Middle frontal gyrus (tissue), 1 donor: ENCODE data around the gene STXBP5L.
"Not testable (repeated sequence)": the region's sequence is repeated elsewhere in the genome, so short reads cannot be mapped to it uniquely, and the experiment has no call there.

ENCODE experiments used
- DNase-seq: peaks from one replicate; pipeline ENCODE4 v3.0.0-alpha.2; 2015; ENCODE audit warnings: low spot score; ENCODE audit errors: extremely low spot score

STXBP5L gene

GRCh38 chr3:120908030-120908794 lies at the start of gene STXBP5L:
STXBP5L (plus strand) TSS chr3:120908205; CDS start chr3:120909579, 1,374 bp downstream.
- peak; percentile 78 for DNase-seq

- DNase-seq, result no peak
Observed at GRCh38 chr3:120858521-120858920, 49.5 kb upstream of the STXBP5L start.

GRCh38 chr3:120864541-120864940 lies 43.5 kb upstream of the STXBP5L start:
- DNase-seq, result no peak

- no peak for DNase-seq
Observed at GRCh38 chr3:120875507-120875906, 32.5 kb upstream of the STXBP5L start.

GRCh38 chr3:120875989-120876388 lies 32.0 kb upstream of the STXBP5L start:
- no peak for DNase-seq

- DNase-seq, result no peak
Observed at GRCh38 chr3:120879411-120879810, 28.6 kb upstream of the STXBP5L start.

- DNase-seq, result no peak
Observed at GRCh38 chr3:120892921-120893320, 15.1 kb upstream of the STXBP5L start.

GRCh38 chr3:120894316-120895057 lies 13.5 kb upstream of the STXBP5L start:
- DNase-seq, result no peak

- DNase-seq, result not testable (repeated sequence)
Observed at GRCh38 chr3:120901716-120902115, 6.3 kb upstream of the STXBP5L start.

GRCh38 chr3:120903221-120903620 lies 4.8 kb upstream of the STXBP5L start:
- DNase-seq, result no peak

- DNase-seq, result no peak
Observed at GRCh38 chr3:120907659-120908029, 361 bp upstream of the STXBP5L start.

- DNase-seq, result no peak
Observed at GRCh38 chr3:120908795-120909601, 993 bp downstream of the STXBP5L start.

GRCh38 chr3:120909602-120909878 lies 1.5 kb downstream of the STXBP5L start:
- no peak for DNase-seq

GRCh38 chr3:120926146-120926545 lies 18.1 kb downstream of the STXBP5L start:
- DNase-seq, result no peak

GRCh38 chr3:120928991-120929390 lies 21.0 kb downstream of the STXBP5L start:
- DNase-seq, result no peak

GRCh38 chr3:120931593-120931992 lies 23.6 kb downstream of the STXBP5L start:
- DNase-seq, result no peak

- no peak for DNase-seq
Observed at GRCh38 chr3:120956143-120956542, 48.1 kb downstream of the STXBP5L start.

GRCh38 chr3:120982608-120983320 lies 74.8 kb downstream of the STXBP5L start:
- no peak for DNase-seq

GRCh38 chr3:120983321-120983665 lies 75.3 kb downstream of the STXBP5L start:
- no peak for DNase-seq

GRCh38 chr3:120983841-120984240 lies 75.8 kb downstream of the STXBP5L start:
- DNase-seq, result no peak

GRCh38 chr3:120985242-120985641 lies 77.2 kb downstream of the STXBP5L start:
- no peak for DNase-seq

- DNase-seq, result no peak
Observed at GRCh38 chr3:120988994-120989393, 81.0 kb downstream of the STXBP5L start.
